Measurements from ENCODE around the gene SMARCA4.

GRCh38 chr19:10963865-10964264, 3.0 kb downstream of the SMARCA4 start:
- no peak for TF ChIP-seq CTCF (conservative IDR thresholded peaks at IDR 0.05)
- no peak for TF ChIP-seq ZFX (IDR thresholded peaks at IDR 0.05)

All from C4-2B (cell line).